Neural progenitor cell (in vitro differentiated cells): ENCODE measurements around the gene SPATA19.

Experiments
- EZH2phosphoT487 ChIP-seq: fragments of 200-600 bp; sonication (generic); IDR thresholded peaks from 2 replicates; pipeline ENCODE4 v1.6.1; 2017; ENCODE audit warnings: antibody characterized with exemption
- TF ChIP-seq, protein P1 (sequence below): fragments of 200-600 bp; sonication (generic); IDR thresholded peaks from 2 replicates; pipeline ENCODE4 v1.5.1; 2017; ENCODE audit warnings: antibody characterized with exemption, mild to moderate bottlenecking

DNA sequence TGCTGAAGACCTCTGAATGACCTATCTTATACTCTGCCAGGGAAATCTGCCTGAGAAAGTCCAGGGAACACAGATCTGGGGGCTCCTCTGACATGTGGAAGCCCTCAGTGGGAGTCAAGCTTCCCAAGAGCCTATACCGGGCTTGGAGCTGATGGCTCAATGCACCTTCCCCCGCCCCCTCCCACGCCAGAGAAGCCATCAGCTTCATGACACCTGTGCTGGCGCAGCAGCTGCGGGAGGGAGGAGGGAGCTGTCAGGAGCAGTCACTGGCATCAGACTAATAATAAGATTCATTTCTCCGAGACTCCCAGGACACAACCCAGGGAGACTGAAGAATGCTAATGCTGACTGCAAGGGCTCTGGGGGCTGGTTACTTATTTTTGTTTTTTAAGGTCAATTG is 47.8 kb downstream of the SPATA19 start:
- TF ChIP-seq, protein P1, sequence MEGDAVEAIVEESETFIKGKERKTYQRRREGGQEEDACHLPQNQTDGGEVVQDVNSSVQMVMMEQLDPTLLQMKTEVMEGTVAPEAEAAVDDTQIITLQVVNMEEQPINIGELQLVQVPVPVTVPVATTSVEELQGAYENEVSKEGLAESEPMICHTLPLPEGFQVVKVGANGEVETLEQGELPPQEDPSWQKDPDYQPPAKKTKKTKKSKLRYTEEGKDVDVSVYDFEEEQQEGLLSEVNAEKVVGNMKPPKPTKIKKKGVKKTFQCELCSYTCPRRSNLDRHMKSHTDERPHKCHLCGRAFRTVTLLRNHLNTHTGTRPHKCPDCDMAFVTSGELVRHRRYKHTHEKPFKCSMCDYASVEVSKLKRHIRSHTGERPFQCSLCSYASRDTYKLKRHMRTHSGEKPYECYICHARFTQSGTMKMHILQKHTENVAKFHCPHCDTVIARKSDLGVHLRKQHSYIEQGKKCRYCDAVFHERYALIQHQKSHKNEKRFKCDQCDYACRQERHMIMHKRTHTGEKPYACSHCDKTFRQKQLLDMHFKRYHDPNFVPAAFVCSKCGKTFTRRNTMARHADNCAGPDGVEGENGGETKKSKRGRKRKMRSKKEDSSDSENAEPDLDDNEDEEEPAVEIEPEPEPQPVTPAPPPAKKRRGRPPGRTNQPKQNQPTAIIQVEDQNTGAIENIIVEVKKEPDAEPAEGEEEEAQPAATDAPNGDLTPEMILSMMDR = no peak
- no peak for TF ChIP-seq EZH2phosphoT487
